ENCODE measurements around the gene ZNF592.

ZNF592 gene

GRCh38 chr15:84788500-84788899, 40.1 kb downstream of the ZNF592 start:
- TF ChIP-seq, protein P1, sequence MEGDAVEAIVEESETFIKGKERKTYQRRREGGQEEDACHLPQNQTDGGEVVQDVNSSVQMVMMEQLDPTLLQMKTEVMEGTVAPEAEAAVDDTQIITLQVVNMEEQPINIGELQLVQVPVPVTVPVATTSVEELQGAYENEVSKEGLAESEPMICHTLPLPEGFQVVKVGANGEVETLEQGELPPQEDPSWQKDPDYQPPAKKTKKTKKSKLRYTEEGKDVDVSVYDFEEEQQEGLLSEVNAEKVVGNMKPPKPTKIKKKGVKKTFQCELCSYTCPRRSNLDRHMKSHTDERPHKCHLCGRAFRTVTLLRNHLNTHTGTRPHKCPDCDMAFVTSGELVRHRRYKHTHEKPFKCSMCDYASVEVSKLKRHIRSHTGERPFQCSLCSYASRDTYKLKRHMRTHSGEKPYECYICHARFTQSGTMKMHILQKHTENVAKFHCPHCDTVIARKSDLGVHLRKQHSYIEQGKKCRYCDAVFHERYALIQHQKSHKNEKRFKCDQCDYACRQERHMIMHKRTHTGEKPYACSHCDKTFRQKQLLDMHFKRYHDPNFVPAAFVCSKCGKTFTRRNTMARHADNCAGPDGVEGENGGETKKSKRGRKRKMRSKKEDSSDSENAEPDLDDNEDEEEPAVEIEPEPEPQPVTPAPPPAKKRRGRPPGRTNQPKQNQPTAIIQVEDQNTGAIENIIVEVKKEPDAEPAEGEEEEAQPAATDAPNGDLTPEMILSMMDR (IDR thresholded peaks at IDR 0.05; ENCODE audit: borderline replicate concordance, insufficient read depth, low read depth, low read length) = no peak
- H3K4me3 ChIP-seq (ENCODE audit: low read depth, low read length) = no peak overlapping the region

GRCh38 chr15:84789762-84790161, 41.4 kb downstream of the ZNF592 start:
- TF ChIP-seq, protein P1 (IDR thresholded peaks at IDR 0.05; ENCODE audit: borderline replicate concordance, insufficient read depth, low read depth, low read length) = no peak
- no peak overlapping the region for H3K4me3 ChIP-seq (ENCODE audit: low read depth, low read length)

DNA sequence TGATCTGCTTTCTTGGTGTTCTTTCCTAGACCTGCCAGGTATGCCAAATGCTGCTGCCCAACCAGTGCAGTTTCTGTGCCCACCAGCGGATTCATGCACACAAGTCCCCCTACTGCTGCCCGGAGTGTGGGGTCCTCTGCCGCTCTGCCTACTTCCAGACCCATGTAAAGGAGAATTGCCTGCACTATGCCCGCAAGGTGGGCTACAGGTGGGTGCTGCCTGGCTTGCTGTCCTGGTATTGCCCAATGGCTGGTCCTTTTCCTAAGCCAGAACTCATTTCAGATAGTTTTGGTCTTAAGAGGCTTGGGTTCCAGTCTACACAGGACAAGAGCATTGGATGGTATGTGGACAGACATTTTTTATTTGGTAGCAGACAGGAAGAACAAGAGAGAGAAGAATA, 42.3 kb downstream of the ZNF592 start:
- TF ChIP-seq, protein P1 (IDR thresholded peaks at IDR 0.05; ENCODE audit: borderline replicate concordance, insufficient read depth, low read depth, low read length) = no peak
- H3K4me3 ChIP-seq (ENCODE audit: low read depth, low read length) = no peak overlapping the region

DNA sequence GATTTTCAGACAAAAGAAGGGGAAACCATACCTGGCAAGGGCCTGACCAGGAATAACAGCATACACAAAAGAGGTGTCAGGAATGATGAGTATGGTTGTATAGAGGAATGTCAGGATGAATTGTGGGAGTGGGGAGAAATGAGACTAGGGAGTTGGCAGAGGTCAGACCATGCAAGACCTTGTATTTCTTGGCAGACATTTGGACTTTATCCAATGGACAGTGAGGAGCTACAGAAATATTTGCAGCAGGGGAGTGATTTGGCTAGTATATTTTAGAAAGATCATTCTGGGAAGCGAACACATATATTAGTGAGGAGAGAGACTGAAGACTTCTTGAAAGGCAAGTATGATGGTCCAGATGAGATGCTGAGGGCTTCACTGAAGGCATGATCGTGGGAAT, 43.4 kb downstream of the ZNF592 start:
- H3K4me3 ChIP-seq (ENCODE audit: low read depth, low read length) = no peak overlapping the region
- TF ChIP-seq, protein P1 (IDR thresholded peaks at IDR 0.05; ENCODE audit: borderline replicate concordance, insufficient read depth, low read depth, low read length) = no peak

GRCh38 chr15:84793431-84794161, 45.2 kb downstream of the ZNF592 start:
- TF ChIP-seq, protein P1 (IDR thresholded peaks at IDR 0.05; ENCODE audit: borderline replicate concordance, insufficient read depth, low read depth, low read length) = no peak
- H3K4me3 ChIP-seq (ENCODE audit: low read depth, low read length) = no peak overlapping the region

GRCh38 chr15:84794162-84794547, 45.8 kb downstream of the ZNF592 start:
- no peak overlapping the region for H3K4me3 ChIP-seq (ENCODE audit: low read depth, low read length)
- TF ChIP-seq, protein P1 (IDR thresholded peaks at IDR 0.05; ENCODE audit: borderline replicate concordance, insufficient read depth, low read depth, low read length) = no peak

GRCh38 chr15:84795186-84795585, 46.8 kb downstream of the ZNF592 start:
- TF ChIP-seq, protein P1 (IDR thresholded peaks at IDR 0.05; ENCODE audit: borderline replicate concordance, insufficient read depth, low read depth, low read length) = no peak
- no peak overlapping the region for H3K4me3 ChIP-seq (ENCODE audit: low read depth, low read length)

Data from GM12875 (cell line).